HEK293 (cell line): Measurements from ENCODE around the gene GRK5.

Experiments used
- CTCF ChIA-PET: fragments of 350-600 bp; formaldehyde crosslinking; extraction: SDS; loops from one replicate; lab custom pipeline; 2021; ENCODE audit warnings: antibody characterized with exemption; lab: Yijun Ruan, JAX
- POLR2A ChIA-PET: fragments of 300-600 bp; formaldehyde crosslinking; extraction: SDS; loops from one replicate; lab custom pipeline; 2020; ENCODE audit warnings: antibody characterized with exemption, inconsistent platforms; lab: Yijun Ruan, JAX
- H3K27ac ChIP-seq: fragments of 200-500 bp; sonication (Bioruptor generic); 2 replicates; pipeline ENCODE4 v1.5.1; 2014; ENCODE audit warnings: low read depth, low read length, control low read depth, inconsistent platforms; ENCODE audit errors: extremely low read depth
- H3K36me3 ChIP-seq, 2 experiments: fragments of 200-500 bp in 1 of 2; sonication (Bioruptor generic) in 1 of 2; 1 replicate in 1 of 2; 2 replicates in 1 of 2; pipeline ENCODE4 v1.5.1; 2014 to 2017; ENCODE audit warnings: inconsistent platforms in 2 of 2, low read length in 2 of 2; ENCODE audit not compliant: control insufficient read depth in 2 of 2, insufficient read depth in 1 of 2
- H3K4me1 ChIP-seq: fragments of 200-500 bp; sonication (Bioruptor generic); 2 replicates; pipeline ENCODE4 v1.5.1; 2014; ENCODE audit warnings: mild to moderate bottlenecking, low read length, inconsistent platforms; ENCODE audit not compliant: control insufficient read depth, insufficient read depth
- H3K4me3 ChIP-seq: 2 replicates; pipeline ENCODE4 v1.5.1; 2011; ENCODE audit warnings: low read depth, mild to moderate bottlenecking, control low read depth, low read length, moderate library complexity
- H3K9me3 ChIP-seq: fragments of 200-500 bp; sonication (Bioruptor generic); 2 replicates; pipeline ENCODE4 v1.5.1; 2014; ENCODE audit warnings: low read depth, low read length, inconsistent platforms; ENCODE audit not compliant: control insufficient read depth, insufficient read depth
- ATF2 ChIP-seq: fragments of 450-650 bp; formaldehyde crosslinking; IDR thresholded peaks from 2 replicates; pipeline ENCODE4 v1.5.1; 2016; ENCODE audit warnings: missing biosample characterization, missing genetic modification characterization, low read depth
- EGR2 ChIP-seq: fragments of 450-650 bp; formaldehyde crosslinking; IDR thresholded peaks from 2 replicates; pipeline ENCODE4 v1.5.1; 2016; ENCODE audit warnings: low read depth, missing biosample characterization, missing genetic modification characterization
- GLI2 ChIP-seq: fragments of 450-650 bp; formaldehyde crosslinking; IDR thresholded peaks from 2 replicates; pipeline ENCODE4; 2017; ENCODE audit warnings: missing biosample characterization, missing genetic modification characterization, low read depth, borderline replicate concordance
- KLF16 ChIP-seq: fragments of 450-650 bp; formaldehyde crosslinking; IDR thresholded peaks from 2 replicates; pipeline ENCODE4 v1.5.1; 2017; ENCODE audit warnings: missing biosample characterization, missing genetic modification characterization
- PBX3 ChIP-seq: sonication (generic); formaldehyde crosslinking; IDR thresholded peaks from 2 replicates; pipeline ENCODE4 v1.8.1; 2022; ENCODE audit warnings: mild to moderate bottlenecking, moderate library complexity, missing genetic modification reagents
- ZNF16 ChIP-seq: fragments of 450-650 bp; formaldehyde crosslinking; IDR thresholded peaks from 2 replicates; pipeline ENCODE4 v1.5.1; 2016; ENCODE audit warnings: low read depth, missing biosample characterization, missing genetic modification characterization
- ZNF184 ChIP-seq: fragments of 450-650 bp; IDR thresholded peaks from 2 replicates; pipeline ENCODE4 v1.5.1; 2018; ENCODE audit warnings: missing biosample characterization, mild to moderate bottlenecking, missing genetic modification characterization
- ZNF214 ChIP-seq: fragments of 450-650 bp; formaldehyde crosslinking; IDR thresholded peaks from 2 replicates; pipeline ENCODE4 v1.5.1; 2017; ENCODE audit warnings: missing biosample characterization, mild to moderate bottlenecking, missing genetic modification characterization, borderline replicate concordance
- ZNF248 ChIP-seq: fragments of 450-650 bp; formaldehyde crosslinking; IDR thresholded peaks from 2 replicates; pipeline ENCODE4 v1.5.1; 2017; ENCODE audit warnings: missing biosample characterization, missing genetic modification characterization
- ZNF560 ChIP-seq: fragments of 450-650 bp; formaldehyde crosslinking; IDR thresholded peaks from 2 replicates; pipeline ENCODE4 v1.5.1; 2017; ENCODE audit warnings: missing biosample characterization, missing genetic modification characterization, borderline replicate concordance
- ZNF571 ChIP-seq: fragments of 450-650 bp; formaldehyde crosslinking; IDR thresholded peaks from 2 replicates; pipeline ENCODE4 v1.5.0; 2017; ENCODE audit warnings: missing biosample characterization, missing genetic modification characterization
- ZNF600 ChIP-seq: fragments of 450-650 bp; formaldehyde crosslinking; IDR thresholded peaks from 2 replicates; pipeline ENCODE4 v1.5.1; 2016; ENCODE audit warnings: missing biosample characterization, missing genetic modification characterization
- ZNF621 ChIP-seq: fragments of 450-650 bp; formaldehyde crosslinking; IDR thresholded peaks from 2 replicates; pipeline ENCODE4 v1.5.1; 2017; ENCODE audit warnings: missing biosample characterization, missing genetic modification characterization
- ZNF654 ChIP-seq: fragments of 450-650 bp; formaldehyde crosslinking; IDR thresholded peaks from 2 replicates; pipeline ENCODE4 v1.5.1; 2016; ENCODE audit warnings: low read depth, missing biosample characterization, missing genetic modification characterization
- ZNF658 ChIP-seq: fragments of 450-650 bp; formaldehyde crosslinking; IDR thresholded peaks from 2 replicates; pipeline ENCODE4; 2016; ENCODE audit warnings: missing biosample characterization, missing genetic modification characterization
- ZNF777 ChIP-seq: fragments of 450-650 bp; formaldehyde crosslinking; IDR thresholded peaks from 2 replicates; pipeline ENCODE4 v1.5.1; 2017; ENCODE audit warnings: missing biosample characterization, missing genetic modification characterization, borderline replicate concordance
- ZNF837 ChIP-seq: fragments of 450-650 bp; formaldehyde crosslinking; IDR thresholded peaks from 2 replicates; pipeline ENCODE4 v1.5.1; 2016; ENCODE audit warnings: missing biosample characterization, missing genetic modification characterization
- ZXDB ChIP-seq: fragments of 450-650 bp; formaldehyde crosslinking; IDR thresholded peaks from 2 replicates; pipeline ENCODE4 v1.5.1; 2016; ENCODE audit warnings: missing biosample characterization, missing genetic modification characterization
- TF ChIP-seq, protein P1 (sequence below): fragments of 450-650 bp; formaldehyde crosslinking; IDR thresholded peaks from 2 replicates; pipeline ENCODE4 v1.5.1; 2016; ENCODE audit warnings: missing biosample characterization, missing genetic modification characterization
- TF ChIP-seq, protein P2 (sequence below): fragments of 450-650 bp; formaldehyde crosslinking; IDR thresholded peaks from 2 replicates; pipeline ENCODE4 v1.5.1; 2016; ENCODE audit warnings: missing biosample characterization, missing genetic modification characterization
- TF ChIP-seq, protein P3 (sequence below): fragments of 450-650 bp; formaldehyde crosslinking; IDR thresholded peaks from 2 replicates; pipeline ENCODE4 v1.5.1; 2016; ENCODE audit warnings: missing biosample characterization, missing genetic modification characterization

Gene GRK5

GRCh38 chr10:119409906-119410305 is 202.5 kb downstream of the GRK5 start (continued):
- no peak for TF ChIP-seq ATF2 (tag by site-specific recombination)
- TF ChIP-seq ZNF658 (tag by site-specific recombination): no peak
- no peak for TF ChIP-seq ZNF621 (tag by site-specific recombination)
- TF ChIP-seq, protein P1, sequence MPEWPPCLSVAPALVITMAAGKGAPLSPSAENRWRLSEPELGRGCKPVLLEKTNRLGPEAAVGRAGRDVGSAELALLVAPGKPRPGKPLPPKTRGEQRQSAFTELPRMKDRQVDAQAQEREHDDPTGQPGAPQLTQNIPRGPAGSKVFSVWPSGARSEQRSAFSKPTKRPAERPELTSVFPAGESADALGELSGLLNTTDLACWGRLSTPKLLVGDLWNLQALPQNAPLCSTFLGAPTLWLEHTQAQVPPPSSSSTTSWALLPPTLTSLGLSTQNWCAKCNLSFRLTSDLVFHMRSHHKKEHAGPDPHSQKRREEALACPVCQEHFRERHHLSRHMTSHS: no peak
- no peak for TF ChIP-seq ZNF654 (tag by site-specific recombination)
- TF ChIP-seq PBX3 (CRISPR knock-in tag): no peak
- TF ChIP-seq, protein P2, sequence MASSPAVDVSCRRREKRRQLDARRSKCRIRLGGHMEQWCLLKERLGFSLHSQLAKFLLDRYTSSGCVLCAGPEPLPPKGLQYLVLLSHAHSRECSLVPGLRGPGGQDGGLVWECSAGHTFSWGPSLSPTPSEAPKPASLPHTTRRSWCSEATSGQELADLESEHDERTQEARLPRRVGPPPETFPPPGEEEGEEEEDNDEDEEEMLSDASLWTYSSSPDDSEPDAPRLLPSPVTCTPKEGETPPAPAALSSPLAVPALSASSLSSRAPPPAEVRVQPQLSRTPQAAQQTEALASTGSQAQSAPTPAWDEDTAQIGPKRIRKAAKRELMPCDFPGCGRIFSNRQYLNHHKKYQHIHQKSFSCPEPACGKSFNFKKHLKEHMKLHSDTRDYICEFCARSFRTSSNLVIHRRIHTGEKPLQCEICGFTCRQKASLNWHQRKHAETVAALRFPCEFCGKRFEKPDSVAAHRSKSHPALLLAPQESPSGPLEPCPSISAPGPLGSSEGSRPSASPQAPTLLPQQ (tag by site-specific recombination): no peak
- no peak for TF ChIP-seq ZNF16
- TF ChIP-seq ZXDB: no peak
- TF ChIP-seq, protein P3, sequence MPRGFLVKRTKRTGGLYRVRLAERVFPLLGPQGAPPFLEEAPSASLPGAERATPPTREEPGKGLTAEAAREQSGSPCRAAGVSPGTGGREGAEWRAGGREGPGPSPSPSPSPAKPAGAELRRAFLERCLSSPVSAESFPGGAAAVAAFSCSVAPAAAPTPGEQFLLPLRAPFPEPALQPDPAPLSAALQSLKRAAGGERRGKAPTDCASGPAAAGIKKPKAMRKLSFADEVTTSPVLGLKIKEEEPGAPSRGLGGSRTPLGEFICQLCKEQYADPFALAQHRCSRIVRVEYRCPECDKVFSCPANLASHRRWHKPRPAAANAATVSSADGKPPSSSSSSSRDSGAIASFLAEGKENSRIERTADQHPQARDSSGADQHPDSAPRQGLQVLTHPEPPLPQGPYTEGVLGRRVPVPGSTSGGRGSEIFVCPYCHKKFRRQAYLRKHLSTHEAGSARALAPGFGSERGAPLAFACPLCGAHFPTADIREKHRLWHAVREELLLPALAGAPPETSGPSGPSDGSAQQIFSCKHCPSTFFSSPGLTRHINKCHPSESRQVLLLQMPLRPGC: no peak

GRCh38 chr10:119410361-119411116 is 203.2 kb downstream of the GRK5 start:
- ChIA-PET POLR2A (no interaction called here), CTCF (no interaction called here)
- H3K36me3 ChIP-seq: no peaks in the 10 kb centered on the region
- H3K27ac ChIP-seq: no peak overlapping the region
- H3K4me3 ChIP-seq: no peak overlapping the region
- H3K4me1 ChIP-seq: no peaks in the 10 kb centered on the region
- TF ChIP-seq ZNF600: no peak
- no peak for TF ChIP-seq GLI2
- TF ChIP-seq ZNF777 (tag by site-specific recombination): no peak
- TF ChIP-seq ZNF214: no peak
- TF ChIP-seq ZNF658 (tag by site-specific recombination): no peak
- no peak for TF ChIP-seq ZNF248 (tag by site-specific recombination)
- no peak for TF ChIP-seq ZNF837 (tag by site-specific recombination)
- no peak for TF ChIP-seq EGR2 (tag by site-specific recombination)
- no peak for TF ChIP-seq ZNF560
- TF ChIP-seq ZNF184 (tag by site-specific recombination): no peak
- TF ChIP-seq ZNF571 (tag by site-specific recombination): no peak
- TF ChIP-seq KLF16 (tag by site-specific recombination): no peak
- no peaks in the 10 kb centered on the region for H3K9me3 ChIP-seq
